DMS 273 (cell line): ENCODE results near the gene MAGEE1.

ENCODE experiments used
- DNase-seq: peaks from one replicate; lab custom pipeline; 2025; ENCODE audit not compliant: unreplicated experiment; lab: John Stamatoyannopoulos, UW

The MAGEE1 gene

GRCh38 chrX:76427560-76428242 is at the start of gene MAGEE1:
TSS of gene MAGEE1 (plus strand) at chrX:76427710. CDS start at chrX:76427931, 221 bp downstream.
- peak; percentile 82 for DNase-seq

- no peak for DNase-seq
These were observed 28.5 kb upstream of the MAGEE1 start for GRCh38 chrX:76398970-76399369.

GRCh38 chrX:76407795-76408194 is 19.7 kb upstream of the MAGEE1 start:
- no peak for DNase-seq

- DNase-seq = no peak
These were observed 7.3 kb upstream of the MAGEE1 start for GRCh38 chrX:76420237-76420636.

- DNase-seq = peak; percentile 20
These were observed 977 bp downstream of the MAGEE1 start for GRCh38 chrX:76428243-76429130.

- DNase-seq = peak; percentile 43
These were observed 5.7 kb downstream of the MAGEE1 start for GRCh38 chrX:76433219-76433618.

- DNase-seq = no peak
These were observed 6.7 kb downstream of the MAGEE1 start for GRCh38 chrX:76434103-76434741.

GRCh38 chrX:76439188-76439587 is 11.7 kb downstream of the MAGEE1 start:
- DNase-seq = no peak

GRCh38 chrX:76453737-76454406 is 26.4 kb downstream of the MAGEE1 start:
- DNase-seq = no peak

GRCh38 chrX:76454456-76454927 is 27.0 kb downstream of the MAGEE1 start:
- peak; percentile 45 for DNase-seq

GRCh38 chrX:76477353-76477752 is 49.8 kb downstream of the MAGEE1 start:
- no peak for DNase-seq
